Ovary (tissue), 3 donors: ENCODE measurements around the gene PDF.

ENCODE experiments used
- CTCF ChIP-seq, 3 donors: fragments of 450-650 bp in 2 of 3; fragments of 200-600 bp in 1 of 3; IDR thresholded peaks; one replicate each; pipeline versions ENCODE4 v1.5.1 to v1.8.0; 2016 to 2022; ENCODE audit warnings: antibody characterized with exemption in 3 of 3, mild to moderate bottlenecking in 1 of 3
- EP300 ChIP-seq: sonication (generic); formaldehyde crosslinking; IDR thresholded peaks from one replicate; pipeline ENCODE4 v1.6.1; 2017; ENCODE audit warnings: antibody characterized with exemption
- POLR2A ChIP-seq: fragments of 450-650 bp; IDR thresholded peaks from one replicate; pipeline ENCODE4 v1.6.1; 2017; ENCODE audit warnings: antibody characterized with exemption, mild to moderate bottlenecking, moderate library complexity
- donor health status: DM: no; HTN: no; CAD: no.

- TF ChIP-seq CTCF (IDR thresholded peaks at IDR 0.05) (no peak), EP300 (no peak), POLR2A (no peak)
Measured at GRCh38 chr16:69366431-69366830, 36.0 kb upstream of the PDF start.
